Suprapubic skin (tissue), 4 donors: ENCODE data around the gene CCDC28A. TPM values are rescaled to one million over a fixed set of nuclear protein-coding genes. Genes with fewer than 3 reads are reported as not detected.

Experiments
- DNase-seq, 2 donors: peaks; one replicate each; pipeline ENCODE4 v3.0.0-alpha.2; 2019; ENCODE audit warnings: low spot score in 2 of 2
- H3K27ac ChIP-seq: fragments of 200-600 bp; sonication (generic); one replicate; pipeline ENCODE4 v1.5.1; 2019
- H3K27me3 ChIP-seq: fragments of 200-600 bp; sonication (generic); one replicate; pipeline ENCODE4 v1.5.1; 2019
- H3K36me3 ChIP-seq: fragments of 200-600 bp; sonication (generic); one replicate; pipeline ENCODE4 v1.5.1; 2019
- H3K4me1 ChIP-seq: fragments of 200-600 bp; sonication (generic); one replicate; pipeline ENCODE4 v1.5.1; 2019
- H3K4me3 ChIP-seq: fragments of 200-600 bp; sonication (generic); one replicate; pipeline ENCODE4 v1.5.1; 2019; ENCODE audit warnings: mild to moderate bottlenecking
- H3K9me3 ChIP-seq: fragments of 200-600 bp; sonication (generic); one replicate; pipeline ENCODE4 v1.5.1; 2019
- EP300 ChIP-seq: sonication (generic); formaldehyde crosslinking; IDR thresholded peaks from one replicate; pipeline ENCODE4 v1.6.1; 2017; ENCODE audit warnings: antibody characterized with exemption
- POLR2A ChIP-seq, 2 donors: fragments of 450-650 bp; IDR thresholded peaks; one replicate each; pipeline ENCODE4 v1.6.1; 2017; ENCODE audit warnings: antibody characterized with exemption in 2 of 2, mild to moderate bottlenecking in 2 of 2, moderate library complexity in 2 of 2
- POLR2AphosphoS5 ChIP-seq, 3 donors: sonication (generic); formaldehyde crosslinking; IDR thresholded peaks; one replicate each; pipeline ENCODE4 v1.6.1; 2017; ENCODE audit warnings: antibody characterized with exemption in 3 of 3
- WGBS: methylation state at CpG from one replicate; pipeline ENCODE4 v1.1.5; 2018; 5-methylcytosine and 5-hydroxymethylcytosine counted together
- total RNA-seq, 4 donors: library from RNA; depleted of rRNA; stranded (reverse); fragments of >200 nt; gene quantifications; one replicate each; pipeline ENCODE4 v1.1.0, GENCODE V29; 2016
- TF ChIP-seq, protein P1 (sequence below), 2 donors: fragments of 200-600 bp in 1 of 2; fragments of 450-650 bp in 1 of 2; sonication (generic) in 1 of 2; IDR thresholded peaks; one replicate each; pipeline ENCODE4 v1.5.1; 2016 to 2019; ENCODE audit warnings: antibody characterized with exemption in 2 of 2, mild to moderate bottlenecking in 1 of 2, moderate library complexity in 1 of 2

Gene CCDC28A
- total RNA-seq, 4 donors from 2014 or later: 7.9 to 15.6 (median 13.2) TPM

DNA sequence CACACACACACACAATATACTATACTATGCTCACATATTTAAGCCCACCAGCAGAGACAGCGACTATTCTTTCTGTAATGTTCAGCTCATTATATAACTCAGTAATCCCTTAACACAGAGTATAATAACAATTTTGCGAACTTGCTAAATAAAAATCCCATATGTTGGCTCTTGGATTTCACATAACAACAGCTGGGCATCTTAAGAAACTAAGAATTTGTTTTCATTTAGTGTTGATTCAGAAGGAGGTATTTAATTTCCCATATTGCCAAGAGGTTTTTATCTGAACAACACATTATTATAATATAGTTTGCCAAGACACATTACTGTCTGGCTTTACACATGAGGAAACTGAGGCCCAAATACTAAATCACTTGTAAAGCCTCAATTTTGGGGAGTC, 29.8 kb downstream of the CCDC28A start:
- Histone ChIP-seq H3K9me3 (no peaks in the 10 kb centered on the region), H3K36me3 (no peaks in the 10 kb centered on the region), H3K27ac (no peak overlapping the region), H3K4me1 (peaks cover 2% of the 10 kb centered on the region), H3K27me3 (no peaks in the 10 kb centered on the region), H3K4me3 (no peak overlapping the region)
- no peak for DNase-seq
- 73% methylated on average over 2 of the region's 2 CpGs for WGBS
- no peak for TF ChIP-seq EP300
- no peak for TF ChIP-seq POLR2AphosphoS5 (IDR thresholded peaks at IDR 0.05)
- TF ChIP-seq, protein P1, sequence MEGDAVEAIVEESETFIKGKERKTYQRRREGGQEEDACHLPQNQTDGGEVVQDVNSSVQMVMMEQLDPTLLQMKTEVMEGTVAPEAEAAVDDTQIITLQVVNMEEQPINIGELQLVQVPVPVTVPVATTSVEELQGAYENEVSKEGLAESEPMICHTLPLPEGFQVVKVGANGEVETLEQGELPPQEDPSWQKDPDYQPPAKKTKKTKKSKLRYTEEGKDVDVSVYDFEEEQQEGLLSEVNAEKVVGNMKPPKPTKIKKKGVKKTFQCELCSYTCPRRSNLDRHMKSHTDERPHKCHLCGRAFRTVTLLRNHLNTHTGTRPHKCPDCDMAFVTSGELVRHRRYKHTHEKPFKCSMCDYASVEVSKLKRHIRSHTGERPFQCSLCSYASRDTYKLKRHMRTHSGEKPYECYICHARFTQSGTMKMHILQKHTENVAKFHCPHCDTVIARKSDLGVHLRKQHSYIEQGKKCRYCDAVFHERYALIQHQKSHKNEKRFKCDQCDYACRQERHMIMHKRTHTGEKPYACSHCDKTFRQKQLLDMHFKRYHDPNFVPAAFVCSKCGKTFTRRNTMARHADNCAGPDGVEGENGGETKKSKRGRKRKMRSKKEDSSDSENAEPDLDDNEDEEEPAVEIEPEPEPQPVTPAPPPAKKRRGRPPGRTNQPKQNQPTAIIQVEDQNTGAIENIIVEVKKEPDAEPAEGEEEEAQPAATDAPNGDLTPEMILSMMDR (IDR thresholded peaks at IDR 0.05): no peak
- TF ChIP-seq POLR2A (IDR thresholded peaks at IDR 0.05): no peak

GRCh38 chr6:138803861-138804260, 30.3 kb downstream of the CCDC28A start:
- WGBS: 52% methylated on average over 4 of the region's 4 CpGs
- H3K9me3 ChIP-seq: no peaks in the 10 kb centered on the region
- H3K36me3 ChIP-seq: no peaks in the 10 kb centered on the region
- no peak overlapping the region for H3K4me3 ChIP-seq
- H3K27me3 ChIP-seq: no peaks in the 10 kb centered on the region
- TF ChIP-seq EP300 (no peak), POLR2A (IDR thresholded peaks at IDR 0.05) (no peak), POLR2AphosphoS5 (IDR thresholded peaks at IDR 0.05) (no peak)
- TF ChIP-seq, protein P1 (IDR thresholded peaks at IDR 0.05): no peak
- peaks cover 2% of the 10 kb centered on the region for H3K4me1 ChIP-seq
- no peak for DNase-seq
- no peak overlapping the region for H3K27ac ChIP-seq

DNA sequence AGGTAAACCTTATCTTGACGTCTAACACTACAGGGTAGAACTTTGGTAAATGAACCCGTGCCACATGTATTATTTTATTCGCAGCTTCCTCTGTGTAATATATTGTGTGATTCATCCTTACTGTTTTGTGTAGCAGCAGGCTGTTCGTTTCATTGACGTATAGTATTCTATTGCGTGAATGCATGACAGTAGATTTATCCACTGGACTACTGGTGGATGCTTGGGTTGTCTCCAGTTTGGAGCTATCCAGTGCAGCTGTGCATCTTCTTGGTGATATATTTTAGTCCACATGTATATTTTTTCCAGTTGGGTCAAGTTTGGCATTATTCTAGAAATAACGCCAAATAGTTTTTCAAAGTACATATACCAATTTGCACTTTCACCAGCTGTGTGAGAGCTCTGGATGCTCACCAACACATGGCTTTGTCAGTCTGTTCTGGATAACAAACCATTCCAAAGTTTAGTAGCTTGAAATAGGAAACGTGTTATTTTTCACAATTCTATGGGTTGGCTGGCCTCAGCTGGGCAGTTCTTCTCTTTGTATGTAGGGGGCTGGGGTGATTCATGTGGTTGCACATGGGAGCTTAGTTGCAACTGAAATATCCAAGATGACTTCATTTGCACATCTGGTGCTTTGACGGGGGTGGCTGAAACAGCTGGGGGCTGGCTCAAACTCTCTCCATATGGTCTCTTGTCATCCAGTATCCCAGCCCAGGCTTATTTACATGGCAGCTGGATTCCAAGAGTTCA, 31.6 kb downstream of the CCDC28A start:
- DNase-seq: no peak
- WGBS: 78% methylated on average over 9 of the region's 9 CpGs
- no peaks in the 10 kb centered on the region for H3K36me3 ChIP-seq
- TF ChIP-seq, protein P1 (IDR thresholded peaks at IDR 0.05): no peak
- no peak for TF ChIP-seq POLR2A (IDR thresholded peaks at IDR 0.05)
- TF ChIP-seq POLR2AphosphoS5 (IDR thresholded peaks at IDR 0.05): no peak
- TF ChIP-seq EP300: no peak
- H3K4me3 ChIP-seq: no peak overlapping the region
- no peaks in the 10 kb centered on the region for H3K9me3 ChIP-seq
- no peak overlapping the region for H3K27ac ChIP-seq
- H3K27me3 ChIP-seq: no peaks in the 10 kb centered on the region
- peaks cover 2% of the 10 kb centered on the region for H3K4me1 ChIP-seq

DNA sequence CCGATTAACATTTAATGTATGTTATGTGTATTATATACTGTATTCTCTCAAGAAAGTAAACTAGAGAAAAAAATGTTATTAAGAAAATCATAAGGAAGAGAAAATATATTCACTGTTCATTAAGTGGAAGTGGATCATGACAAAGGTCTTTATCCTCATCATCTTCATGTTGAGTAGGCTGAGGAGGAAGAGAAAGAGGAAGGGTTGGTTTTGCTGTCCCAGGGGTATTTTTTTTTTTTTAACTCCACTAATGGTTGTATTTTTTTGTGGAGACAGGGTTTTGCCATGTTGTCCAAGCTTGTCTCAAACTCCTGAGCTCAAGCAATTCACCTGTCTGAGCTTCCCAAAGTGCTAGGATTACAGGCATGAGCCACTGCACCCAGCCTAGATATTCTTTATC, 33.3 kb downstream of the CCDC28A start:
- H3K4me1 ChIP-seq: peaks cover 2% of the 10 kb centered on the region
- 92% methylated on average over 1 of the region's 1 CpG for WGBS
- DNase-seq: no peak
- no peaks in the 10 kb centered on the region for H3K9me3 ChIP-seq
- no peaks in the 10 kb centered on the region for H3K27me3 ChIP-seq
- no peak for TF ChIP-seq POLR2A (IDR thresholded peaks at IDR 0.05)
- TF ChIP-seq, protein P1 (IDR thresholded peaks at IDR 0.05): no peak
- no peak for TF ChIP-seq POLR2AphosphoS5 (IDR thresholded peaks at IDR 0.05)
- no peak for TF ChIP-seq EP300
- no peak overlapping the region for H3K4me3 ChIP-seq
- H3K36me3 ChIP-seq: no peaks in the 10 kb centered on the region
- H3K27ac ChIP-seq: no peak overlapping the region

GRCh38 chr6:138809677-138810076, 36.1 kb downstream of the CCDC28A start:
- TF ChIP-seq POLR2AphosphoS5 (IDR thresholded peaks at IDR 0.05) (no peak), POLR2A (IDR thresholded peaks at IDR 0.05) (no peak)
- TF ChIP-seq, protein P1 (IDR thresholded peaks at IDR 0.05): no peak
- Histone ChIP-seq H3K27ac (no peak overlapping the region), H3K27me3 (no peaks in the 10 kb centered on the region), H3K9me3 (no peaks in the 10 kb centered on the region), H3K4me1 (no peaks in the 10 kb centered on the region), H3K36me3 (no peaks in the 10 kb centered on the region), H3K4me3 (no peak overlapping the region)
- 86% methylated on average over 3 of the region's 3 CpGs for WGBS
- DNase-seq: no peak
